Stomach smooth muscle (tissue), 2 donors: ENCODE data around the gene ADAP1.

ENCODE experiments used
- H3K27ac ChIP-seq: one replicate; pipeline ENCODE4 v1.7.0; 2013; ENCODE audit warnings: mild to moderate bottlenecking, low read length, inconsistent platforms
- H3K27me3 ChIP-seq, 2 donors: one replicate each; pipeline ENCODE4 v1.7.0; 2013; ENCODE audit warnings: low read length in 2 of 2; ENCODE audit not compliant: insufficient read depth in 2 of 2, control insufficient read depth in 1 of 2
- H3K36me3 ChIP-seq, 2 donors: one replicate each; pipeline ENCODE4 v1.7.0; 2013; ENCODE audit warnings: low read length in 2 of 2; ENCODE audit not compliant: control insufficient read depth in 2 of 2, insufficient read depth in 2 of 2
- H3K4me1 ChIP-seq: one replicate; pipeline ENCODE4 v1.7.0; 2013; ENCODE audit warnings: low read length; ENCODE audit not compliant: control insufficient read depth, insufficient read depth
- H3K4me3 ChIP-seq, 2 donors: one replicate each; pipeline ENCODE4 v1.7.0; 2013; ENCODE audit warnings: low read length in 2 of 2
- H3K9ac ChIP-seq, 2 donors: one replicate each; pipeline ENCODE4 v1.7.0; 2013; ENCODE audit warnings: low read length in 2 of 2, mild to moderate bottlenecking in 1 of 2
- H3K9me3 ChIP-seq, 2 donors: one replicate each; pipeline ENCODE4 v1.7.0; 2013; ENCODE audit warnings: low read length in 2 of 2; ENCODE audit not compliant: control insufficient read depth in 2 of 2
- donor health status: healthy.
- donor health status: Pancreatic carcinoma.

ADAP1 gene

DNA sequence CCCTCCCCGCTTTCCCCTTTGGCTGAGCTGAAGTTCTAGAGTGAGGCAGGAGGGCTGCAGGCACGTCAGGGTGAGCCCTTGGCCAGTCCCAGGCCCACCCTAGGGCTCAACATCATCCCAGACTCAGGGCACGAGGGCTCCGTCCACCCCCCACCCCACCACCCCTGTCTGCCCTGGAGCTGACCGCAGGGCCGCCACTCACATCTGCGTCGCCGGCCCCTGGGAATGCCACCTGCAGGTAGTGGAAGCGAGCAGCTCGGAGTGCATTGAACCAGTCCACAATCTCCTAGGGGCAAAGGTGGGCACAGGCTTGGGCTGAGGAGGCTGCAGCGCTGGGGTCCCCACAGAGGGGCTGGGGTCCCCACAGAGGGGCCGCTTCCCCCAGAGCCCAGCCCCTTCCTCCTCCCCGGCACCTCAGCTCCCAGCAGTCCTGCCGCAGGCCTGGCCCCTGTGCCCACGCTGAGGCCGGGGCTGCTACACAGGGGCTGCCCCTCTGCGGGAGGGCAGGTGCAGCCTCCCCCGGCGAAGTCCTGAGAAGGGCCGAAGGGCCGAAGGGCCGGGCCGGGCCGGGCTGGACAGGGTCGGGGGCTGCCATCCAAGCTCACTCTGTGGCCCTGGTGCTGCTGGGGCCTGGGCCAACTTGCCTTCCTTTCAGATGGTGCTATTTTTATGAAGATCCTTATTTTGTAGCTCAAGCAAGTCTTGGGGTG is 54.0 kb downstream of the ADAP1 start:
- H3K4me1 ChIP-seq: peaks cover 15% of the 10 kb centered on the region
- no peak overlapping the region for H3K9ac ChIP-seq
- H3K9me3 ChIP-seq: no peaks in the 10 kb centered on the region
- H3K27ac ChIP-seq: peak overlapping the region; percentile 41
- H3K36me3 ChIP-seq: peaks cover 13 to 15% of the 10 kb centered on the region in 2 donors
- H3K27me3 ChIP-seq: no peaks in the 10 kb centered on the region
- no peak overlapping the region for H3K4me3 ChIP-seq

DNA sequence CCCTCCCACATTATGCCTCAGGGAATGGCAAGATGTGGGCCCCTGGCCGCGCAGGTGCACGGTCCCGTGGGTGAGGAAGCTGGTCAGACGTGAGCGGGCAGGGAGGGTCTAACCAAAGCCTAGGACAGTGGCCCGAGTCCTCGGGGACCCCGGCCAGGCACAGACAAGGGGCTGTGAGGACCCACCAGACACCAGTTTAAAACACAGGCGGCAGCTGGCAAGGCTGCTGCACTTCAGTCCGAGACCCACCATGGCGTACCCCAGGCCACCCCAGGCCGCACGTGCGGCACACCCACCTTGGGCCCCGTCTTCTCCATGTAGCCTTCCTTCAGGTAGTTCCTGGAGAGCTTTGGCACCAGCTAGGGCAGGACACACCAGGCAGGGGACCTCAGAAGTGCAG is 54.7 kb downstream of the ADAP1 start:
- Histone ChIP-seq H3K36me3 (peaks cover 16 to 22% of the 10 kb centered on the region in 2 donors), H3K4me3 (no peak overlapping the region), H3K4me1 (peaks cover 15% of the 10 kb centered on the region), H3K27me3 (no peaks in the 10 kb centered on the region), H3K27ac (no peak overlapping the region), H3K9ac (no peak overlapping the region), H3K9me3 (no peaks in the 10 kb centered on the region)

DNA sequence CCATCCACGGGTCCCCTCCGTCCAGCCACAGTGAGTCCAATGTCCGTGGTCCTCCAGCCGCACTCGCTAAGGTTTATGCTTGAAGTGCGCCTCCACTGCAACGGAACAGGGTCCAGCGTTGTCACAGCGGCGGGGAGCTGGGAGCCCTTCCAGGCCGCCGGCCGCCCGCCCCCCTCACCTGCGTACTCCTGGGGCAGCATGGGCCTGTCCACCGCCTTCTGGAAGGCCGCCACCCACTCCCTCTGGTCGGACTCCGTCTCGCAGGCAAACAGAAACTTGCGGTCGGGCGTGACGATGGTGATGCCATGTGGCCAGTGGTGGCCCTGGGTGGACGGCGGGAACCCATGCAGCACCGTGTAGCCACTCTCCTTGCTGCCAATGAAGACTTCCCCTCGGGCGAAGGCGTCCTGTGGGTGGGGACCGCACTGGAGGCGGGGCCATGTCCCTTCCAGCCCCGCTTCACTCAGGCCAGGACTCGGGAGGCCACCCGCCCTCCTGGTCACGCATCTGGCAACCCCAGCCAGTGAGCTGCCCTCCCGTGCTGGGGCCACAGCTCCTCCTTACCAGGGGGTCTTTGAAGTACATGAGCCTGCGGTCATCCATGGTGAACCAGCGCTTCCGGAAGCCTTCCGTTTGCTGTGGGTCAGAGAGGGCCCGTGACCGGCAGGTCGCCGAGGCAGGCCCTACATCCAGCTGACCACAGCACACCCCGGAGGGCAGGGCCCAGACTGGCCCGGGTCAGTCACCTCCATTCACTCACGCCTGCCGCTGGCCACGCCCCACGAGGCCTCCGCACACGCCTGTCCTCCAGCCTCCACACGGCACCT is 55.4 kb downstream of the ADAP1 start:
- Histone ChIP-seq H3K9ac (no peak overlapping the region), H3K27ac (no peak overlapping the region), H3K36me3 (peaks cover 20 to 28% of the 10 kb centered on the region in 2 donors), H3K4me3 (no peak overlapping the region), H3K27me3 (no peaks in the 10 kb centered on the region), H3K4me1 (peaks cover 15% of the 10 kb centered on the region), H3K9me3 (no peaks in the 10 kb centered on the region)

DNA sequence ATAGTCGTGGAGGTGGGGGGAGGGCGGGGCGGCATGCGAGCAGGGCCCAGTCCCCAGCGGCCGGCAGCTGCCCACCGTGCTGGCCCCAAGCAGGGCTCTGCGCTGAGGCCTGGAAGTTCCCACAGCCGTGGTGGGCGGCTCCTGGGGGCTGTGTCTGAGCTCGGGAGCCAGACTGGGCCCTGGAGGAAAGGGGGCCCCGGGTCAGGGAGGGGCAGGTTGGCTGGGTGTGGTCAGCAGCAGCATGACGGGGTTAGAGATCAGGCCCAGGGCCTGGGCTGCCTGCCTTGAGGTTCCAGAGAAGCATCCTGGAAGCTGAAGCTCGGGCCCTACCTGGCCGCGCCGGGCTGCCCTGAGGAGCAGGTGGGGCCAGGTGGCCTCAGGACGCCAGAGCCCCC is 56.0 kb downstream of the ADAP1 start:
- no peaks in the 10 kb centered on the region for H3K27me3 ChIP-seq
- H3K4me3 ChIP-seq: no peak overlapping the region
- peaks cover 15% of the 10 kb centered on the region for H3K4me1 ChIP-seq
- no peaks in the 10 kb centered on the region for H3K9me3 ChIP-seq
- H3K9ac ChIP-seq: no peak overlapping the region
- no peak overlapping the region for H3K27ac ChIP-seq
- H3K36me3 ChIP-seq: peaks cover 24 to 32% of the 10 kb centered on the region in 2 donors

DNA sequence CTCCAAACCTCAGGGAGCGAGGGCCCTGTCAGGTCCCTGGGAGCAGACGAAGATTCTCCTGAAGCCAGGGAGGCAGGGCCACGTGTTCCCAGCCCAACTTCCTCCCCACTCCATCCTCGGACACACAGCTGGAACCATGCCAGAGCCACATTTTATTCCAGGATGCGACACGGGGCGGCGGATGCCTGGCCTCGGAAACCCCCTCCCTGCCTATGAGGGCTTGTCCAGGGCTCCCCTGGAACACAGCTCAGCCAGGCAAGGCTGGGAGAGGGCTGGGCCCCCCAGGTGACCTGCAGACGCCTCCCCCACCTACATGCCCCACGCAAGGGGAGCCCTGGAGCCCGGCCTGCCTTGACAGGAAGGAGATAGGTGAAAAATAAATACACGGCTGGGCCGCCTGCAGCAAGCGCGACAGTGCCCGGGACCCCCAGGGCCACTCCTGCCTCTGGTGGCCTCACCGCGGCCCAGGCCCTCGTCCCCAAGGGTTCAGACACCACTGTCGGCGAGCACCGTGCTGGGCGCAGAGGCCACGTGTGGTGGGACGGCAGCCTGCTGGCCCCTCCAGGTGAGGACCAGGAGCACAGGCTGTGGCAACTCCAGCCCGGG is 56.6 kb downstream of the ADAP1 start:
- no peak overlapping the region for H3K4me3 ChIP-seq
- H3K36me3 ChIP-seq: peaks cover 24 to 35% of the 10 kb centered on the region in 2 donors
- H3K9ac ChIP-seq: no peak overlapping the region
- H3K27me3 ChIP-seq: no peaks in the 10 kb centered on the region
- peaks cover 15% of the 10 kb centered on the region for H3K4me1 ChIP-seq
- H3K27ac ChIP-seq: peak overlapping the region; percentile 37
- H3K9me3 ChIP-seq: no peaks in the 10 kb centered on the region

DNA sequence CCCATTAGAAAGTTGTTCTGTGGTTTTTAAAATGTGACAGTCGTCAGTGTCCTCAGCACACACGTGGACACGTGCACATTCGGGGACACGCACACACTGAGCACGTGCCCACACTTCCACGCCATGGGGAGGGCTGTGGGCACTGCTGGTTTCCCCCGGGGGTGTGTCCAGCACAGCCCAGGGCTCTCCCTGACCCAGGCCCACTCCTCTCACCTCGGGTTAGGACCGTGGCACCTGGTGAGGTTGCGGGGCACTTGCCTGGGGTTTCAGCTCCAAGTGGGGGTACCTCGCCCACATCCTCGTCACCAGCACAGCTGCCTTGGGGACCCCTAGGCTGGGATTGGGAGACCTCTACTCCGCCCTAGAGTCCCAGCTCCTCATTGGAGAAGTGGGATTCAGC is 57.4 kb downstream of the ADAP1 start:
- no peak overlapping the region for H3K9ac ChIP-seq
- peaks cover 15% of the 10 kb centered on the region for H3K4me1 ChIP-seq
- H3K27ac ChIP-seq: no peak overlapping the region
- H3K9me3 ChIP-seq: no peaks in the 10 kb centered on the region
- no peaks in the 10 kb centered on the region for H3K27me3 ChIP-seq
- no peak overlapping the region for H3K4me3 ChIP-seq
- H3K36me3 ChIP-seq: peaks cover 31 to 41% of the 10 kb centered on the region in 2 donors

DNA sequence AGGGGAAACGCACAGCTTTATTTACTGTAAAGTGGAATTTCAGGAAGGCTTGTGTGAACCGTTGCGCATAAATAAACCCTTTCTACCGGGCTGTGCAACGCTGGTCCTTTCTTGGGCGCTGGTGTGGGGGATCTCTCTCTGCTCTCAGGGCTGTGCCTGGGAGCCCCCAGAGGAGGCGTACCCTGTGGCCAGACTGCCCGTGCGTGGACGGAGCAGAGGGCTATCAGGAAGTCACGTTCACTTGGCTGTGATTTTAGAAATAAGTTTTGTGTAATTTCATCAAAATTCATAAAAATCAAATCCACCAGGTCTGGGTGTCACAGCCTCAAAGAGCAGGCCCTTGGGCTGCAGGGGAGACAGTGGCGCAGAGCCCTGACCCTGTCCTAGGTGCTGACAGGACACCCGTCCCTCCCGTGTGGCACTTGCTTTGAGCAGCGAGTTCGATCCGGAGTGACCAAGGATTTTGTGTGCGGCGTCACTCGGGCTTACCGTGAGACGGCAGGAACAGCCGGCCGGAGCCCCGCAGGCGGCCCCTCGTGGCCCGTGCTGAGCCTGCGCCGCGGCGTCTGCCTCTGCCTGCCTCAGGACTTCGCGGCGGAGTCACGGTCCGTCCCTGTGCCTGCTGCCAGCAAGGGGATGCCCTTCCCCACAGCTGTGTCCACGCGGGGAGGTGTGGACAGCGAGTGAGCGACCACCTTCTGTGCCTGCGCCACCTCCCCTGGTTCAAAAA is 58.0 kb downstream of the ADAP1 start:
- Histone ChIP-seq H3K4me1 (peaks cover 13% of the 10 kb centered on the region), H3K27ac (no peak overlapping the region), H3K27me3 (no peaks in the 10 kb centered on the region), H3K9ac (no peak overlapping the region), H3K4me3 (no peak overlapping the region), H3K9me3 (no peaks in the 10 kb centered on the region), H3K36me3 (peaks cover 37 to 47% of the 10 kb centered on the region in 2 donors)

DNA sequence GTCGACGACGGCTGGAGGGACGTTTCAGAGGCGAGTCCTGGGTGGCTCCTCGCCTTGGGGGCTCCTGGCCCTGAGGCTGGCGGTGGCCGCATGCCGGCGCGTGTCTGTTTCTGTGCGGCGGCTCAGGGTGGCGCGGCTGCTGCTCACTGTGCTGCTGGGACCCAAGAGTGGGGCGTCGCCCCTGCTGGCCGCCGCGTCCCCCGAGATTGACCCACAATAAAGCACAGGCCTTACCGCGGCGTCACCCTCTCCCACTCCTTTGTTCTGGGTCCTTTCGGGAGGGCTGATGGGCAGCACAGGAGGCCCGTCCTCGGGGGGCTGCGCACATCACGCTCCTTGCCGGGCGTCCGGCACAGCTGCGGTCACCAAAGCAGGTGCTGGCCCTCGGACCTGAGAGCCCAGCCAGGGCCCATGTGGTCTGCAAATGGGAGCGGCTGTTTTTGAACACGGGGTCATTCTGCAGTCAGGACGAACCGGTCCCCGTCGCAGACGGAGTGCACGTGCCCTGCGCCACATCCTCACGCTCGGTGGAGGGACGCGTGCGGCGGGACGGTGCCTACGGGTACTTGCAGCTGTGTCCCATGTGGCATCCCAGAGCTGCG is 58.9 kb downstream of the ADAP1 start:
- Histone ChIP-seq H3K4me1 (peaks cover 5% of the 10 kb centered on the region), H3K4me3 (no peak overlapping the region), H3K36me3 (peaks cover 45 to 53% of the 10 kb centered on the region in 2 donors), H3K9ac (no peak overlapping the region), H3K27me3 (no peaks in the 10 kb centered on the region), H3K27ac (no peak overlapping the region), H3K9me3 (no peaks in the 10 kb centered on the region)

DNA sequence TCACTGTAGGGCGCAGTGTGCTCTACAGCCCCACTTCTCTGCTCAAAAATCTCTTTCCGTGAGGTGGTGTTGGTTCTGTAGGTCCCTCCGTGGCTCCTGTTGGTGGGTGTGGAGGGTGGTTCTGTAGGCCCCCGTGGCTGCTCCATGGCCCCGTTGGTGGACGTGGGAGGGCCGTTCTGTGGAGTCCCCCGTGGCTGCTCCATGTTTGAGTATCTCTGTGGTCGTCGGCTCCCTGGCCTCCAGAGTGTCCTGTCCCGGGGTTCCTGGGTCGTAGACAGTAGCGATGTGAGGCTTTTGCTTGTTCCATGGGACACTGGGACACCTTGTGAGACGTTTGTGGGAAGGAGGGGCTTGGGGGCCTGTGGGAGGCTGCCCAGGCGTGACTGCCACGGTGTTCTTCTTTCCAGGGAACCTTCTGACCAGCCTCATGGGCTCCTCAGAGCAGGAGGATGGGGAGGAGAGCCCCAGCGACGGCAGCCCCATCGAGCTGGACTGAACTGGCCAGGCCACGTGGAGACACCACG is 59.5 kb downstream of the ADAP1 start:
- Histone ChIP-seq H3K27me3 (no peaks in the 10 kb centered on the region), H3K4me3 (no peak overlapping the region), H3K36me3 (peaks cover 46 to 55% of the 10 kb centered on the region in 2 donors), H3K9me3 (no peaks in the 10 kb centered on the region), H3K27ac (no peak overlapping the region), H3K9ac (no peak overlapping the region), H3K4me1 (peaks cover 5% of the 10 kb centered on the region)
